ENCODE results near the gene AKAP6.

- TF ChIP-seq POLR2AphosphoS5 (IDR thresholded peaks at IDR 0.05; ENCODE audit: low read depth, low read length) (no peak), TAF1 (IDR thresholded peaks at IDR 0.05; ENCODE audit: borderline replicate concordance, low read depth, low read length) (no peak), POLR2A (IDR thresholded peaks at IDR 0.05; ENCODE audit: low read depth, low read length) (no peak)
Observed at GRCh38 chr14:32724867-32725471, 395.9 kb downstream of the AKAP6 start.
